Neural progenitor cell (in vitro differentiated cells): ENCODE measurements around the gene TP53BP2. TPM values are rescaled to one million over a fixed set of nuclear protein-coding genes. Genes with fewer than 3 reads are reported as not detected.
A peak's percentile ranks its signal among the peaks of the same experiment; 100 is the strongest.

Experiments used
- DNase-seq: peaks from one replicate; pipeline ENCODE4 v3.0.0-alpha.2; 2016; ENCODE audit warnings: low spot score
- H2AFZ ChIP-seq: fragments of 200-600 bp; sonication (generic); replicated peaks from 2 replicates; pipeline ENCODE4 v1.6.1; 2016; ENCODE audit warnings: antibody characterized with exemption
- H3F3A ChIP-seq: fragments of 200-600 bp; sonication (generic); 2 replicates; pipeline ENCODE4 v1.6.1; 2016; ENCODE audit warnings: antibody characterized with exemption, low read depth
- H3K27ac ChIP-seq: fragments of 200-600 bp; sonication (generic); 2 replicates; pipeline ENCODE4 v1.5.1; 2016; ENCODE audit warnings: mild to moderate bottlenecking
- H3K27me3 ChIP-seq: fragments of 200-600 bp; sonication (generic); 2 replicates; pipeline ENCODE4 v1.6.1; 2016; ENCODE audit warnings: mild to moderate bottlenecking, moderate library complexity
- H3K36me3 ChIP-seq: fragments of 200-600 bp; sonication (generic); 2 replicates; pipeline ENCODE4 v1.5.1; 2016
- H3K4me1 ChIP-seq: fragments of 200-600 bp; sonication (generic); 2 replicates; pipeline ENCODE4 v1.6.1; 2016; ENCODE audit warnings: mixed run types
- H3K4me2 ChIP-seq: fragments of 200-600 bp; sonication (generic); 2 replicates; pipeline ENCODE4 v1.6.1; 2016
- H3K4me3 ChIP-seq: fragments of 200-600 bp; sonication (generic); 2 replicates; pipeline ENCODE4 v1.5.1; 2016
- H3K79me2 ChIP-seq: fragments of 200-600 bp; sonication (generic); 2 replicates; pipeline ENCODE4 v1.6.1; 2016; ENCODE audit warnings: low read depth
- H3K9ac ChIP-seq: fragments of 200-600 bp; sonication (generic); 2 replicates; pipeline ENCODE4 v1.6.1; 2016
- H3K9me3 ChIP-seq: fragments of 200-600 bp; sonication (generic); 2 replicates; pipeline ENCODE4 v1.5.1; 2016; ENCODE audit warnings: low read depth
- H4K20me1 ChIP-seq: fragments of 200-600 bp; sonication (generic); 2 replicates; pipeline ENCODE4 v1.6.1; 2016; ENCODE audit warnings: low read depth
- H3K27ac Mint-ChIP-seq: 3 replicates; pipeline ENCODE4 v1.8.0; 2021; ENCODE audit warnings: mixed read lengths
- H3K27me3 Mint-ChIP-seq: 2 replicates; pipeline ENCODE4 v1.8.0; 2022; ENCODE audit warnings: low read depth, mild to moderate bottlenecking, inconsistent platforms, moderate library complexity, mixed read lengths; ENCODE audit not compliant: insufficient read depth
- H3K36me3 Mint-ChIP-seq: 3 replicates; pipeline ENCODE4 v1.8.0; 2021; ENCODE audit warnings: mixed read lengths
- H3K4me1 Mint-ChIP-seq: 3 replicates; pipeline ENCODE4 v1.8.0; 2021; ENCODE audit warnings: mixed read lengths
- H3K4me3 Mint-ChIP-seq: 3 replicates; pipeline ENCODE4 v1.8.0; 2021; ENCODE audit warnings: mild to moderate bottlenecking, moderate library complexity, mixed read lengths
- H3K9me3 Mint-ChIP-seq: 3 replicates; pipeline ENCODE4 v1.8.0; 2020; ENCODE audit warnings: mixed read lengths
- EZH2 ChIP-seq: fragments of 200-600 bp; sonication (generic); IDR thresholded peaks from 2 replicates; pipeline ENCODE4 v1.6.1; 2017; ENCODE audit warnings: antibody characterized with exemption, mild to moderate bottlenecking, moderate library complexity
- EZH2phosphoT487 ChIP-seq: fragments of 200-600 bp; sonication (generic); IDR thresholded peaks from 2 replicates; pipeline ENCODE4 v1.6.1; 2017; ENCODE audit warnings: antibody characterized with exemption
- total RNA-seq: library from RNA; depleted of rRNA; stranded (reverse); fragments of >200 nt; gene quantifications from 2 replicates; pipeline ENCODE4 v1.2.3, GENCODE V29; 2015; ENCODE audit warnings: low replicate concordance
- TF ChIP-seq, protein P1 (sequence below): fragments of 200-600 bp; sonication (generic); IDR thresholded peaks from 2 replicates; pipeline ENCODE4 v1.5.1; 2017; ENCODE audit warnings: antibody characterized with exemption, mild to moderate bottlenecking

Gene TP53BP2
- total RNA-seq, 1 donor from 2014 or later: 56.3 TPM

DNA sequence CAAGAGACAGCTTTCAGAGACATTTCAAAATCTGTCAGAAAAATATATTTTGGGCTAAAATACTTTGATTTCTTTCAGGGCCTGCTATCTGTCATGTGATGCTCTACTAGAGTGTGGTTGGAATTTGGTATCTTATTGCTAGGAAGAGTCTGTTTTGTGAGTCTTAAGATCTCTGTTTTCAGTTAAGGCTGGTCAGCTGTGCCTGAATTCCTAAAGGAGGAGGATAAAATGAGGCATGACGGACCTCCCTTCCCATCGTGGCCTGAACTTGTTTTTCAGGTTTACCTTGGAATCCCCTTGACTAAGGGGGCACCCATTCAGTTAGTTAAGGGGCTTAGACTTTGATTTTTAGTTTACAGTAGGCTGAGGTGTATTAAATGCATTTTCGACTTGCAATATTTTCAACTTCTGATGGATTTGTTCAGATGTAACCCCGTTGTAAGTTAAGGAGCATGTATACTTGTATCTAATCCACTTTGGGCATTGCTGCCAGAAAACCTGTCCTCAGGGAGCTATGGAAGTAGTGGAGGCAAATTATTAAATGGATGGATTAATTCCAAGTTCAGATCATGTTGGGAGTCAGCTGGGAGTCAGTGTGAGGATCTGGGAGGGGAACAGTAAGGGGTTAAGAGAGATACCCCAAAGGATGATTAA lies 115.1 kb downstream of the TP53BP2 start:
- peaks cover 7% of the 10 kb centered on the region for H3K27me3 ChIP-seq
- no peak overlapping the region for H3K9ac ChIP-seq
- no peak overlapping the region for H2AFZ ChIP-seq
- H3K36me3 ChIP-seq: no peaks in the 10 kb centered on the region
- Mint-ChIP-seq H3K4me3 (no peak overlapping the region), H3K36me3 (peaks cover 39% of the 10 kb centered on the region), H3K9me3 (no peaks in the 10 kb centered on the region), H3K27me3 (peaks cover 10% of the 10 kb centered on the region), H3K4me1 (peaks cover 36% of the 10 kb centered on the region), H3K27ac (peak overlapping the region; percentile 79)
- H3K4me2 ChIP-seq: no peak overlapping the region
- no peak for DNase-seq
- no peak overlapping the region for H3K27ac ChIP-seq
- H4K20me1 ChIP-seq: peaks cover 8% of the 10 kb centered on the region
- H3K79me2 ChIP-seq: no peaks in the 10 kb centered on the region
- TF ChIP-seq, protein P1, sequence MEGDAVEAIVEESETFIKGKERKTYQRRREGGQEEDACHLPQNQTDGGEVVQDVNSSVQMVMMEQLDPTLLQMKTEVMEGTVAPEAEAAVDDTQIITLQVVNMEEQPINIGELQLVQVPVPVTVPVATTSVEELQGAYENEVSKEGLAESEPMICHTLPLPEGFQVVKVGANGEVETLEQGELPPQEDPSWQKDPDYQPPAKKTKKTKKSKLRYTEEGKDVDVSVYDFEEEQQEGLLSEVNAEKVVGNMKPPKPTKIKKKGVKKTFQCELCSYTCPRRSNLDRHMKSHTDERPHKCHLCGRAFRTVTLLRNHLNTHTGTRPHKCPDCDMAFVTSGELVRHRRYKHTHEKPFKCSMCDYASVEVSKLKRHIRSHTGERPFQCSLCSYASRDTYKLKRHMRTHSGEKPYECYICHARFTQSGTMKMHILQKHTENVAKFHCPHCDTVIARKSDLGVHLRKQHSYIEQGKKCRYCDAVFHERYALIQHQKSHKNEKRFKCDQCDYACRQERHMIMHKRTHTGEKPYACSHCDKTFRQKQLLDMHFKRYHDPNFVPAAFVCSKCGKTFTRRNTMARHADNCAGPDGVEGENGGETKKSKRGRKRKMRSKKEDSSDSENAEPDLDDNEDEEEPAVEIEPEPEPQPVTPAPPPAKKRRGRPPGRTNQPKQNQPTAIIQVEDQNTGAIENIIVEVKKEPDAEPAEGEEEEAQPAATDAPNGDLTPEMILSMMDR: no peak
- peaks cover 11% of the 10 kb centered on the region for H3F3A ChIP-seq
- no peaks in the 10 kb centered on the region for H3K9me3 ChIP-seq
- peaks cover 19% of the 10 kb centered on the region for H3K4me1 ChIP-seq
- no peak overlapping the region for H3K4me3 ChIP-seq

DNA sequence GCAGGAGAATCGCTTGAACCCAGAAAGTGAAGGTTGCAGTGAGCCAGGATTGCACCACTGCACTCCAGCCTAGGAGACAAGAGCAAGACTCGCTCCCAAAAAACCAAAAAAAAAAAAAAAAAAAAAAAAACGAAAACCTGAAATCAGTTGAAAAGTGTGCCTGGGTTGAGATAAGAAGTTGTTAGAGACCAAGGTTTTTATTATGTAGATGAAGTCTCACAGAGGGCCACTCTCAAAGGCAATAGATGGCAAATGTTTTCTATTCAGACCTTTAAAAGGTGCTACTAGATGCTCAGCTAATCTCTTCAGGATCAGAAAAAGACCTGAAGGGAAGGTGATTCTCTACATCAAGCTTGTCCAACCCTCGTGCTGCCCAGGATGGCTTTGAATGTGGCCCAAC lies 115.8 kb downstream of the TP53BP2 start:
- no peak for DNase-seq
- H3K4me1 ChIP-seq: peaks cover 19% of the 10 kb centered on the region

More for the DNA sequence above, 115.8 kb downstream of the TP53BP2 start:
- Histone ChIP-seq H3K27me3 (peaks cover 7% of the 10 kb centered on the region), H3K27ac (no peak overlapping the region), H3K36me3 (no peaks in the 10 kb centered on the region), H3K79me2 (no peaks in the 10 kb centered on the region), H3K4me3 (no peak overlapping the region), H2AFZ (no peak overlapping the region), H3F3A (peaks cover 11% of the 10 kb centered on the region), H3K9me3 (no peaks in the 10 kb centered on the region), H4K20me1 (peaks cover 8% of the 10 kb centered on the region), H3K9ac (no peak overlapping the region), H3K4me2 (no peak overlapping the region)
- TF ChIP-seq, protein P1: no peak
- TF ChIP-seq EZH2phosphoT487: no peak
- no peak for TF ChIP-seq EZH2
- no peaks in the 10 kb centered on the region for H3K9me3 Mint-ChIP-seq
- H3K4me3 Mint-ChIP-seq: no peak overlapping the region
- peaks cover 41% of the 10 kb centered on the region for H3K4me1 Mint-ChIP-seq
- peaks cover 38% of the 10 kb centered on the region for H3K36me3 Mint-ChIP-seq
- no peak overlapping the region for H3K27ac Mint-ChIP-seq
- H3K27me3 Mint-ChIP-seq: peaks cover 10% of the 10 kb centered on the region

Other genes with a start within 250 kb of the TP53BP2 start
- not detected in 2 replicates for gene CAPN8, start 180.2 kb downstream of the TP53BP2 start, total RNA-seq
- gene CAPN2, start 133.4 kb downstream of the TP53BP2 start, total RNA-seq: 61.7 and 64.2 TPM in 2 replicates